ENCODE measurements around the gene ELAVL1. TPM values are rescaled to one million over a fixed set of nuclear protein-coding genes. Genes with fewer than 3 reads are reported as not detected.
A peak's percentile ranks its signal among the peaks of the same experiment; 100 is the strongest.

Gene ELAVL1
- total and polyA plus RNA-seq, 2 of the 13 experiments (the other 11 are each of a cell fraction or from before 2014, with no cell fraction given) = 27.9 to 38.4 TPM

- TF ChIP-seq ZNF639 (CRISPR knock-in tag; conservative IDR thresholded peaks at IDR 0.05) = 0 out of 2 replicates have a peak, but pooled peaks have one; percentile 27
- TF ChIP-seq ZMAT3 (CRISPR knock-in tag; conservative IDR thresholded peaks at IDR 0.05) = peak; percentile 68
- peak; percentile 57; the same call in 1 of the 2 replicates for TF ChIP-seq MYC (CRISPR knock-in tag; IDR thresholded peaks at IDR 0.05; ENCODE audit: borderline replicate concordance)
- TF ChIP-seq ZNF747 (CRISPR knock-in tag; IDR thresholded peaks at IDR 0.05; ENCODE audit: borderline replicate concordance) = 0 out of 2 replicates have a peak, but pooled peaks have one; percentile 57
- TF ChIP-seq RAD51 (IDR thresholded peaks at IDR 0.05; ENCODE audit: borderline replicate concordance) = no peak
- TF ChIP-seq SRY (CRISPR knock-in tag; IDR thresholded peaks at IDR 0.05) = no peak
- peak; percentile 36; the same call in 1 of the 2 replicates for TF ChIP-seq TOE1 (CRISPR knock-in tag; IDR thresholded peaks at IDR 0.05)
- peak; percentile 43; the same call in 1 of the 2 replicates for TF ChIP-seq FOXP4 (CRISPR knock-in tag; IDR thresholded peaks at IDR 0.05)
- peak; percentile 33; the same call in 1 of the 2 replicates for TF ChIP-seq ZNF614 (CRISPR knock-in tag; IDR thresholded peaks at IDR 0.05; ENCODE audit: borderline replicate concordance)
- TF ChIP-seq SP4 (CRISPR knock-in tag; IDR thresholded peaks at IDR 0.05) = peak; percentile 80
- TF ChIP-seq FOXP1 (IDR thresholded peaks at IDR 0.05) = no peak
- TF ChIP-seq FOXP1 (CRISPR knock-in tag; IDR thresholded peaks at IDR 0.05) = peak; percentile 32; the same call in 1 of the 2 replicates
- TF ChIP-seq ATF2 (CRISPR knock-in tag; IDR thresholded peaks at IDR 0.05) = peak; percentile 68
- 0 out of 2 replicates have a peak, but pooled peaks have one; percentile 31 for TF ChIP-seq ZMYM2 (CRISPR knock-in tag; IDR thresholded peaks at IDR 0.05)
- no peak for TF ChIP-seq NCOA5 (CRISPR knock-in tag; IDR thresholded peaks at IDR 0.05)
- no peak; the same call in 1 of the 2 replicates for TF ChIP-seq TFDP2 (CRISPR knock-in tag; IDR thresholded peaks at IDR 0.05)
- no peak for TF ChIP-seq GLI4 (CRISPR knock-in tag; IDR thresholded peaks at IDR 0.05; ENCODE audit: borderline replicate concordance)
- TF ChIP-seq MAZ (IDR thresholded peaks at IDR 0.05; ENCODE audit: borderline replicate concordance, low read depth, low read length) = no peak; the same call in 1 of the 2 replicates
- peak; percentile 79 for TF ChIP-seq MAZ (CRISPR knock-in tag; IDR thresholded peaks at IDR 0.05; ENCODE audit: low read depth)
- TF ChIP-seq ZBTB25 (CRISPR knock-in tag; IDR thresholded peaks at IDR 0.05) = 0 out of 2 replicates have a peak, but pooled peaks have one; percentile 10
Observed at GRCh38 chr19:7918615-7919421, 86.6 kb downstream of the ELAVL1 start (continued).
